Loucy (cell line): Measurements from ENCODE around the gene C3orf18.

Experiments
- H2AFZ ChIP-seq: fragments of 200-600 bp; sonication (generic); 2 replicates; pipeline ENCODE4 v1.6.0; 2016; ENCODE audit warnings: antibody characterized with exemption, mild to moderate bottlenecking, low read length, moderate library complexity
- H3F3A ChIP-seq: fragments of 200-600 bp; 2 replicates; pipeline ENCODE4 v1.6.0; 2016; ENCODE audit warnings: antibody characterized with exemption, low read depth, mild to moderate bottlenecking
- H3K27me3 ChIP-seq: fragments of 200-600 bp; sonication (generic); 2 replicates; pipeline ENCODE4 v1.6.1; 2014; ENCODE audit warnings: low read length, mild to moderate bottlenecking; ENCODE audit not compliant: insufficient read depth, poor library complexity, severe bottlenecking
- H3K36me3 ChIP-seq: fragments of 200-600 bp; sonication (generic); 2 replicates; pipeline ENCODE4 v1.6.1; 2016; ENCODE audit warnings: low read length; ENCODE audit not compliant: insufficient read depth
- H3K4me1 ChIP-seq: fragments of 200-600 bp; sonication (generic); 2 replicates; pipeline ENCODE4 v1.5.1; 2014; ENCODE audit warnings: low read length, mild to moderate bottlenecking; ENCODE audit not compliant: insufficient read depth, poor library complexity, severe bottlenecking
- H3K4me2 ChIP-seq: fragments of 200-600 bp; sonication (generic); 2 replicates; pipeline ENCODE4 v1.6.0; 2014; ENCODE audit warnings: antibody characterized with exemption, low read length, low read depth, mild to moderate bottlenecking; ENCODE audit not compliant: poor library complexity, severe bottlenecking
- H3K4me3 ChIP-seq: fragments of 200-600 bp; sonication (generic); 2 replicates; pipeline ENCODE4 v1.5.1; 2014; ENCODE audit warnings: low read length, mild to moderate bottlenecking, mixed read lengths; ENCODE audit not compliant: poor library complexity, severe bottlenecking
- H3K79me2 ChIP-seq: fragments of 200-600 bp; sonication (generic); 2 replicates; pipeline ENCODE4 v1.6.1; 2014; ENCODE audit warnings: low read length; ENCODE audit not compliant: insufficient read depth
- H3K9ac ChIP-seq: fragments of 200-600 bp; sonication (generic); 2 replicates; pipeline ENCODE4 v1.6.0; 2014; ENCODE audit warnings: mild to moderate bottlenecking, low read depth, low read length, moderate library complexity; ENCODE audit not compliant: poor library complexity, severe bottlenecking
- H3K9me2 ChIP-seq: fragments of 200-600 bp; sonication (generic); replicated peaks from 2 replicates; pipeline ENCODE4 v1.6.1; 2016; ENCODE audit warnings: low read depth, low read length, mixed read lengths
- H3K9me3 ChIP-seq: fragments of 200-600 bp; sonication (generic); 2 replicates; pipeline ENCODE4 v1.6.1; 2014; ENCODE audit warnings: mild to moderate bottlenecking, antibody characterized with exemption, low read length, low read depth; ENCODE audit not compliant: insufficient read depth
- H4K20me1 ChIP-seq: fragments of 200-600 bp; sonication (generic); 2 replicates; pipeline ENCODE4 v1.6.0; 2014; ENCODE audit warnings: antibody characterized with exemption, low read length, mild to moderate bottlenecking; ENCODE audit not compliant: insufficient read depth, poor library complexity, severe bottlenecking
- EZH2phosphoT487 ChIP-seq: fragments of 200-600 bp; IDR thresholded peaks from 2 replicates; pipeline ENCODE4 v1.6.1; 2018; ENCODE audit warnings: antibody characterized with exemption, mild to moderate bottlenecking, moderate library complexity, borderline replicate concordance
- TF ChIP-seq, protein P1 (sequence below): fragments of 200-600 bp; sonication (generic); conservative IDR thresholded peaks from 2 replicates; pipeline ENCODE4 v1.5.1; 2014; ENCODE audit warnings: mild to moderate bottlenecking, antibody characterized with exemption, low read length

Gene C3orf18

DNA sequence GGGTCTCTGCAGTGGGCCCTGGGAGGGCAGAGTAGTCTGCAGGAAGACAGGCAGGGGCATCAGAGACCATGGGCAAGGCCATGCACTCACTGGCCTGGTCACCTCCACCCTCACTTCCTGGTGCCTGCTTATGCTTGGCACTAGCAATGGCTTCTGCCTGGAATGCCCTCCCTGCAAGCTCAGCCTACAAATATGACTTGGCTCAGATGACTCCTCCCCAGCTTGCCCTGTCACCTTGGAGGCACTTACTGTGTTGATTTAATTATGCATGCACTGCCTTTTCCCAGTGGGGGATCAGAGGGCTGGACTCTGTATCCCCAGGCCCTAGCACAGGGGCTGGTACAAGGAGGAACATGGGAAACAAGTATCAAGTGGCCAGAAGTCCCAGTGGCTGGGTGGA lies 7.8 kb downstream of the C3orf18 start:
- no peak overlapping the region for H3K4me2 ChIP-seq
- no peak overlapping the region for H3K4me3 ChIP-seq
- no peaks in the 10 kb centered on the region for H3K79me2 ChIP-seq
- H3K9me3 ChIP-seq = no peaks in the 10 kb centered on the region
- no peak overlapping the region for H3K9ac ChIP-seq
- no peaks in the 10 kb centered on the region for H3K36me3 ChIP-seq
- no peaks in the 10 kb centered on the region for H3K27me3 ChIP-seq
- no peak overlapping the region for H2AFZ ChIP-seq
- H3K9me2 ChIP-seq = no peaks in the 10 kb centered on the region
- H3F3A ChIP-seq = no peaks in the 10 kb centered on the region
- no peak for TF ChIP-seq EZH2phosphoT487
- TF ChIP-seq, protein P1, sequence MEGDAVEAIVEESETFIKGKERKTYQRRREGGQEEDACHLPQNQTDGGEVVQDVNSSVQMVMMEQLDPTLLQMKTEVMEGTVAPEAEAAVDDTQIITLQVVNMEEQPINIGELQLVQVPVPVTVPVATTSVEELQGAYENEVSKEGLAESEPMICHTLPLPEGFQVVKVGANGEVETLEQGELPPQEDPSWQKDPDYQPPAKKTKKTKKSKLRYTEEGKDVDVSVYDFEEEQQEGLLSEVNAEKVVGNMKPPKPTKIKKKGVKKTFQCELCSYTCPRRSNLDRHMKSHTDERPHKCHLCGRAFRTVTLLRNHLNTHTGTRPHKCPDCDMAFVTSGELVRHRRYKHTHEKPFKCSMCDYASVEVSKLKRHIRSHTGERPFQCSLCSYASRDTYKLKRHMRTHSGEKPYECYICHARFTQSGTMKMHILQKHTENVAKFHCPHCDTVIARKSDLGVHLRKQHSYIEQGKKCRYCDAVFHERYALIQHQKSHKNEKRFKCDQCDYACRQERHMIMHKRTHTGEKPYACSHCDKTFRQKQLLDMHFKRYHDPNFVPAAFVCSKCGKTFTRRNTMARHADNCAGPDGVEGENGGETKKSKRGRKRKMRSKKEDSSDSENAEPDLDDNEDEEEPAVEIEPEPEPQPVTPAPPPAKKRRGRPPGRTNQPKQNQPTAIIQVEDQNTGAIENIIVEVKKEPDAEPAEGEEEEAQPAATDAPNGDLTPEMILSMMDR = no peak
- no peaks in the 10 kb centered on the region for H4K20me1 ChIP-seq
- H3K4me1 ChIP-seq = no peaks in the 10 kb centered on the region

DNA sequence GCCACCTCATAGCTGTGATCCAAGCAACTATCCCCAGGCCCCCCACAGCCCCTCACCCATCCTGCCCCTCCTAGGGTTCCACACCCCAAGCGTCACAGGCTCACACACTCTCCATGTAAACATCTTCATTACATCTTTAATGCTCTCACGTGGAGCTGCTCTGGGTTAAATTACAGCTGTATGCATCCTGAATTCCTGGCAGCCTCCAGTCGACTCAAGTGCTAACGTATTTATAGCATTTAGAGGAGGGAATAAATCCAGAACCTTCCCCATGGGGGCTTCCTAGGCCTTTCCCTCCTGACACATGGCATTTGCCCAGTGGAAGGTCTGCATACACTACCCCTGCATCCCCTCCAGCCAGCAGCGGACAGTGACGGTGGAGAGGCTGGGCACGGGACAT lies 9.6 kb downstream of the C3orf18 start:
- no peaks in the 10 kb centered on the region for H3K9me3 ChIP-seq
- H3K9me2 ChIP-seq = no peaks in the 10 kb centered on the region
- H3K4me3 ChIP-seq = no peak overlapping the region
- no peaks in the 10 kb centered on the region for H4K20me1 ChIP-seq
- no peak overlapping the region for H3K4me2 ChIP-seq
- no peaks in the 10 kb centered on the region for H3K79me2 ChIP-seq
- TF ChIP-seq EZH2phosphoT487 = no peak
- TF ChIP-seq, protein P1 = no peak
- H2AFZ ChIP-seq = no peak overlapping the region
- H3K4me1 ChIP-seq = no peaks in the 10 kb centered on the region
- H3F3A ChIP-seq = no peaks in the 10 kb centered on the region
- H3K9ac ChIP-seq = no peak overlapping the region
- no peaks in the 10 kb centered on the region for H3K36me3 ChIP-seq
- no peaks in the 10 kb centered on the region for H3K27me3 ChIP-seq

DNA sequence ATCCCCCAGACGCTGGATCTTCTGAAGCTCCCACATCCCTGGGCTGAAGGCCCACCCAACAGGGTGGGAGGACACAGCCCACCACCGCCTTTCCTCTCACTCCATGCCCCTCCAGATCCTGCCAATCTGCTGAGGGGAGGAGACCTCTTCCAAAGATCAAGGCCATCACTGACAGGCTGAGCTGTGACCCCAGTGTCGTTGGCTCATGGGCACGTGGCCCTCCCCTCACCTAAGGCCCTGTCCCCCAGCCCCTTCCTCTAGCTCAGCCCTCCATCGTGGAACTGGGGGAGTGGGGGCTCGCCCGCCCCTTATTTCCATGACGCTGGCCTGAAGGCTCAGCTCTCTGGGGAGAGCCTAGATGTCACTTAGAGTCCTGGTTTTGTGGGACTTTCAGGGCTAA lies 10.4 kb downstream of the C3orf18 start:
- H3K36me3 ChIP-seq = no peaks in the 10 kb centered on the region
- H3K9me2 ChIP-seq = no peaks in the 10 kb centered on the region
- no peak overlapping the region for H3K9ac ChIP-seq
- H3K79me2 ChIP-seq = no peaks in the 10 kb centered on the region
- no peaks in the 10 kb centered on the region for H4K20me1 ChIP-seq
- no peak overlapping the region for H3K4me2 ChIP-seq
- no peaks in the 10 kb centered on the region for H3K9me3 ChIP-seq
- H3F3A ChIP-seq = no peaks in the 10 kb centered on the region
- no peaks in the 10 kb centered on the region for H3K27me3 ChIP-seq
- H3K4me3 ChIP-seq = no peak overlapping the region
- H3K4me1 ChIP-seq = no peaks in the 10 kb centered on the region
- TF ChIP-seq, protein P1 = no peak
- no peak for TF ChIP-seq EZH2phosphoT487
- H2AFZ ChIP-seq = no peak overlapping the region
